Peyer's patch (tissue), 4 donors: ENCODE results near the gene VAMP8.
"Not testable (repeated sequence)": the region's sequence is repeated elsewhere in the genome, so short reads cannot be mapped to it uniquely, and the experiment has no call there.

Source experiments
- POLR2A ChIP-seq, 2 donors: fragments of 450-650 bp; IDR thresholded peaks; one replicate each; pipeline ENCODE4 v1.5.1; 2017; ENCODE audit warnings: antibody characterized with exemption in 2 of 2, mild to moderate bottlenecking in 2 of 2, moderate library complexity in 2 of 2
- TF ChIP-seq, protein P1 (sequence below), 6 experiments: fragments of 450-650 bp in 4 of 6; fragments of 200-600 bp in 2 of 6; sonication (generic) in 1 of 6; IDR thresholded peaks; one replicate each; pipeline ENCODE4 v1.5.1; 2017 to 2019; ENCODE audit warnings: antibody characterized with exemption in 6 of 6, mild to moderate bottlenecking in 3 of 6, moderate library complexity in 1 of 6

DNA sequence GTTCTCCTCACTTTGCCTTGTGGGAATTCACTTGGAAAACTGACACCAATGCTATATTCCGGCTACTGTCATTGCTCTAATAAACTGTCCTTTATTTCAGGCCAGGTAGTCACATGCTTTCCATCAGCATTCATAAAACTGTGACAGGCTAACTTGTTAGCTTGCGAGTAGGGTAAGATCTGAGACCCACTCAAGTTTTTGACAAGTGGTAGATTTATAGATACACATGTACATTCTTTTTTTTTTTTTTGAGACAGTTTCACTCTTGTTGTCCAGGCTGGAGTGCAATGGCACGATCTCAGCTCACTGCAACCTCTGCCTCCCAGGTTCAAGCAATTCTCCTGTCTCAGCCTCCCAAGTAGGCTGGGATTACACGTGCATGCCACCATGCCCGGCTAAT is 40.3 kb downstream of the VAMP8 start:
- TF ChIP-seq, protein P1, sequence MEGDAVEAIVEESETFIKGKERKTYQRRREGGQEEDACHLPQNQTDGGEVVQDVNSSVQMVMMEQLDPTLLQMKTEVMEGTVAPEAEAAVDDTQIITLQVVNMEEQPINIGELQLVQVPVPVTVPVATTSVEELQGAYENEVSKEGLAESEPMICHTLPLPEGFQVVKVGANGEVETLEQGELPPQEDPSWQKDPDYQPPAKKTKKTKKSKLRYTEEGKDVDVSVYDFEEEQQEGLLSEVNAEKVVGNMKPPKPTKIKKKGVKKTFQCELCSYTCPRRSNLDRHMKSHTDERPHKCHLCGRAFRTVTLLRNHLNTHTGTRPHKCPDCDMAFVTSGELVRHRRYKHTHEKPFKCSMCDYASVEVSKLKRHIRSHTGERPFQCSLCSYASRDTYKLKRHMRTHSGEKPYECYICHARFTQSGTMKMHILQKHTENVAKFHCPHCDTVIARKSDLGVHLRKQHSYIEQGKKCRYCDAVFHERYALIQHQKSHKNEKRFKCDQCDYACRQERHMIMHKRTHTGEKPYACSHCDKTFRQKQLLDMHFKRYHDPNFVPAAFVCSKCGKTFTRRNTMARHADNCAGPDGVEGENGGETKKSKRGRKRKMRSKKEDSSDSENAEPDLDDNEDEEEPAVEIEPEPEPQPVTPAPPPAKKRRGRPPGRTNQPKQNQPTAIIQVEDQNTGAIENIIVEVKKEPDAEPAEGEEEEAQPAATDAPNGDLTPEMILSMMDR (IDR thresholded peaks at IDR 0.05): not testable (repeated sequence)
- TF ChIP-seq POLR2A (IDR thresholded peaks at IDR 0.05): not testable (repeated sequence)
